ENCODE results near the gene ACAP2. TPM values are rescaled to one million over a fixed set of nuclear protein-coding genes. Genes with fewer than 3 reads are reported as not detected.
A peak's percentile ranks its signal among the peaks of the same experiment; 100 is the strongest.

ACAP2 gene
- total RNA-seq, 6 experiments from 2014 or later, result 37.7 to 47.1 (median 45.2) TPM

DNA sequence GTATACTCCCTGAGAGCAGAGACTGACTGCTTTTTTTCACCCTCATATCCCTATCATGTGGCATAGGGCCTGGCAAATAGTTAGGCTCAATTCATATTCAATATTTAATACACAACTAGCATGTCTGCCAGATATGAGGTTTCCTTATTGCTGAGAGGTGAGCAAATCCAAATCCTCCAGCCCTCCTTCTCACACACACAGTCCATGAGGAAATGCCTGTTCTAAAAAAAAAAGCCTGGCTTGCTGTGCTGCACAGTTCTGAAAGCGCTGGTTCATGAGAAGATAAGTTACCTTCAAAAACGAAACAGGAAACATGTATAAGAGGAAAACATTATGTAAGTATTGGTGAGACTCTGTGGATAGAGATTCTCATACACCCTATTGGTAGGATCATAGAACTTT lies 15.5 kb upstream of the ACAP2 start:
- H3K27ac Mint-ChIP-seq, result no peak overlapping the region

DNA sequence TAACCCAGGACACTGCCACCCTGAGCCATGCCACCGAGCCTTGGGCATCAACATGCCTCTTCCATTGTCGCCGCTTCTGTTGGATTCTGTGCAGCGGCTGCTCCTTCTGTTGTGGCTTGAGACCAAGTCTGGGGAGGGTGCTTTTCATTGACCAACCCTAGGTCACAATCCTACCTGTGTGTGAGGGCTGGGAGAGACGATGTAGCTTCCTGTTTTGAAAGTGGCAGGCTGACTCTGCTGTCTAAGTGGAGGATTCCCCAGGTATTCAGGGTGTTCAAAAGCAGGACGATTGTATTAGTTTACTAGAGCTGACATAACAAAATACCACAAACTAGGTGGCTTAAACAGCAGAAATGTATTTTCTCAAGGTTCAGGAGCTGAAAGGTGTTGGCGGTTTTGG lies 13.0 kb upstream of the ACAP2 start:
- Mint-ChIP-seq H3K36me3 (ENCODE audit: low read depth) (no peaks in the 10 kb centered on the region), H3K27ac (no peak overlapping the region), H3K9me3 (no peaks in the 10 kb centered on the region), H3K27me3 (ENCODE audit: insufficient read depth) (peaks cover 3% of the 10 kb centered on the region; the same call in 1 of the 2 replicates), H3K4me1 (ENCODE audit: low read depth) (peaks cover 20% of the 10 kb centered on the region), H3K4me3 (no peak overlapping the region)
- no peak for TF ChIP-seq CTCF (IDR thresholded peaks at IDR 0.05)
- DNase-seq, result no peak

More for the DNA sequence above, 15.5 kb upstream of the ACAP2 start:
- H3K9me3 Mint-ChIP-seq, result no peaks in the 10 kb centered on the region
- H3K27me3 Mint-ChIP-seq (ENCODE audit: insufficient read depth), result peaks cover 5% of the 10 kb centered on the region
- TF ChIP-seq CTCF (IDR thresholded peaks at IDR 0.05), result 0 out of 2 replicates have a peak, but pooled peaks have one; percentile 8
- no peak for DNase-seq
- H3K36me3 Mint-ChIP-seq (ENCODE audit: low read depth), result no peaks in the 10 kb centered on the region
- 0 out of 2 replicates have a peak, but pooled peaks cover 8% of the 10 kb centered on the region for H3K4me1 Mint-ChIP-seq (ENCODE audit: low read depth)
- no peak overlapping the region for H3K4me3 Mint-ChIP-seq

GRCh38 chr3:195453236-195453635 lies 10.4 kb upstream of the ACAP2 start:
- H3K4me3 Mint-ChIP-seq, result no peak overlapping the region
- no peaks in the 10 kb centered on the region for H3K9me3 Mint-ChIP-seq
- no peak overlapping the region for H3K27ac Mint-ChIP-seq
- H3K36me3 Mint-ChIP-seq (ENCODE audit: low read depth), result no peaks in the 10 kb centered on the region
- H3K4me1 Mint-ChIP-seq (ENCODE audit: low read depth), result peaks cover 29% of the 10 kb centered on the region
- no peak for DNase-seq
- peaks cover 2% of the 10 kb centered on the region; the same call in 1 of the 2 replicates for H3K27me3 Mint-ChIP-seq (ENCODE audit: insufficient read depth)
- no peak for TF ChIP-seq CTCF (IDR thresholded peaks at IDR 0.05)

DNA sequence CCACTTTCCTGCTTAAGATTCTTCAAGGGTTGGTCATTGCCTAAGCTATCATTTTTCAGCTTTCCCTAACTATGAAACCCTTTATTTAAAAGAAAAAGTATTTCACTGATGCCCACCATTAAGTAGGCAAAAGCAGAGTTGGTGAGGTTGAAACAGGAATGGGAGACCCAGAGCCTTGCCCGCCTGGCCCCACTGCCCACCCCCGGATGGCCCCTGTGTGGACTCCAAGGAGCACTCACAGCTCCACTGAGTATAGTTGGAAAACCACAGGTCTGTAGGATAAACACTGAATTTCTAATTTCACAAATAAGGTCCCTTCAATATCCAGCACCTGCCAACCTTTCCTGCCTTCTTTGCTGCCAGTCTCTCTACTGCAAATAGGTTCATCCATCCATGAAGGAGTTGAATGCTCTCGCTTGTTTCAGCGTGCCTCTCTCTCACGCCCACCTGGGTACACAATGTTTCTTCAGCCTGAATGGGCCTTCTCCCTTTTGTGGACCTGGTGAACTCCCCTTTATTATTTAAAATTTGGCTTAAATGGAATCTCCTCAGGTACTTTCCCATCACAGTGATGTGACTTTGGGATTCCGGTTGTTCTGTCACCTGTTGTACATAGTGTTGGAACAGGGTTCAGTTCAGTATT lies 8.7 kb upstream of the ACAP2 start:
- no peaks in the 10 kb centered on the region for H3K27me3 Mint-ChIP-seq (ENCODE audit: insufficient read depth)
- DNase-seq, result no peak
- H3K36me3 Mint-ChIP-seq (ENCODE audit: low read depth), result no peaks in the 10 kb centered on the region
- H3K4me3 Mint-ChIP-seq, result peak overlapping the region; percentile 18; the same call in 1 of the 2 replicates
- H3K4me1 Mint-ChIP-seq (ENCODE audit: low read depth), result peaks cover 29% of the 10 kb centered on the region
- H3K27ac Mint-ChIP-seq, result peak overlapping the region; percentile 75
- no peak for TF ChIP-seq CTCF (IDR thresholded peaks at IDR 0.05)
- no peaks in the 10 kb centered on the region for H3K9me3 Mint-ChIP-seq

DNA sequence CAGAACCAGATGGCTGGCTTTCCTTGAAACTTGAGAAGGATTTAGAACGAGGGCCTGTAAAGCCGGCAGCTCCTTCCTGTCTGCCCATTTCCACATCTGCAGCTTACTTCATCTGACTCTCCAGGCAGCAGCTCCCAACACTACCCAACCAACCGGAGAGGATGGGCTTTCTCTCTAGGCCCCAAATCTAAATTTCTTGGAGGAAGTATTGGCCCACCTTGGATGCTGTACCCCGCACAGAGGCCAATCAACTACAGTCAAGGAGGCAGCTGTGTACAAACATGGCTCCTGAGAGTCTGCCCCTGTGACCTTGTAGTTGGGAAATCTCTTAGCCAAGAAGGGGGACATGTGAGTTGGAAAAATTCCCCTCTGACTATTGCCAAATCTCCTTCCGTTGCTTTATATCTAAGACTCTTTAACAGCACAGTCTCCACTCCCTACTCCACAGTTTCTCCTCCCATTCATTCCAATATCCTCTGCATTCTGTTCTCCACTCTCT lies 8.0 kb upstream of the ACAP2 start:
- Mint-ChIP-seq H3K4me3 (peak overlapping the region; percentile 30; the same call in 1 of the 2 replicates), H3K27me3 (ENCODE audit: insufficient read depth) (no peaks in the 10 kb centered on the region), H3K27ac (peak overlapping the region; percentile 75), H3K4me1 (ENCODE audit: low read depth) (peaks cover 29% of the 10 kb centered on the region), H3K36me3 (ENCODE audit: low read depth) (no peaks in the 10 kb centered on the region), H3K9me3 (no peaks in the 10 kb centered on the region)
- TF ChIP-seq CTCF (IDR thresholded peaks at IDR 0.05), result no peak
- peak; percentile 47 for DNase-seq

Data from HFFc6 (cell line).